Astrocyte of the spinal cord (primary cell): ENCODE data around the gene E2F6.
A peak's percentile ranks its signal among the peaks of the same experiment; 100 is the strongest.

ENCODE experiments used
- DNase-seq: peaks from one replicate; pipeline ENCODE4 v3.0.0; 2011; ENCODE audit warnings: low read depth, low spot score
- H3K4me3 ChIP-seq: 2 replicates; pipeline ENCODE4 v1.5.1; 2011; ENCODE audit warnings: low read depth, mild to moderate bottlenecking, low read length, moderate library complexity
- CTCF ChIP-seq: IDR thresholded peaks from 2 replicates; pipeline ENCODE4 v1.5.1; 2012; ENCODE audit warnings: low read depth, mild to moderate bottlenecking, low read length, inconsistent platforms
- in situ Hi-C: cut with HindIII; loops from 2 replicates; pipeline ENCODE4 v1.10.0; 2017; ENCODE audit warnings: low sequenced_read_pairs

Gene E2F6

DNA sequence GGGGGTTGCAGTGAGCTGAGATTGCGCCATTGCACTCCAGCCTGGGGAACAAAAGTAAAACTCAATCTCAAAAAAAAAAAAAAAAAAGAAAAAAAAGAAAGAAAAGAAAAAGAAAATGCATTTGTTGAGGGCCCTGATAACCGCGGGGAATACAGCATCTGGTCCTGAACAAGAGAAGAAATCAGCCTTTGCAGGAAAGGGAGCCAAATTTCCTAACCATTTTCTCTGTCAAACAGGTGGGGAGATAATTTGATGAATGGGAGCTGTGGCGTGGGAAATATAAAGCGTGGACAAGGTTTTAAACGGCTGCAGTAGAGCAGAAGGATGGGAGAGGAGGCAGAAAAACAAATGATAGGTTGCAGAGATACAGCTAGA, 864 bp downstream of the E2F6 start:
- no peak for DNase-seq
- TF ChIP-seq CTCF: no peak
- in situ Hi-C loops: no loop called here
- peak overlapping the region; percentile 67 for H3K4me3 ChIP-seq

- in situ Hi-C loops: no loop called here
- H3K4me3 ChIP-seq: no peak overlapping the region
- TF ChIP-seq CTCF: no peak
- no peak for DNase-seq
Observed at GRCh38 chr2:11459816-11460215, 6.1 kb downstream of the E2F6 start.

DNA sequence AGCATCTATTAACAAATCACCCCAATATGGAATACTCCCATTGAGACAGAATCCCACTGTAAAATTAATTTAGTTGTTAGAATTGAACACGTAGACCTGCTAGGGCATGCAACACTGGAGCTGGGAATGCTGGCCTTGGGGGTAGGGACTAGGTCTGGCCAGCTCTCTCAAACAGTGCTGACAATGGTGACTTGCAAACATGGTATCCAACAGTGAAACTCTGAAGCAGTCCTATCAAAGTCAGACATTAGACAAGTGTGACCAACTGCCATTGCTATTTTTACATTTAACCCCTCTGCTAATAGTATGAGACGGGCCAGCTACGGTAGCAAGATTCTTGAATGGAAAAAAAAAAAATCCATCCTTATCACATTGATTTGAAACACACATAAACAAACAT, 7.2 kb downstream of the E2F6 start:
- no peak for DNase-seq
- in situ Hi-C loops: no loop called here
- no peak overlapping the region for H3K4me3 ChIP-seq
- TF ChIP-seq CTCF: no peak

GRCh38 chr2:11457935-11458334, 8.0 kb downstream of the E2F6 start:
- DNase-seq: no peak
- in situ Hi-C loops: no loop called here
- no peak for TF ChIP-seq CTCF
- H3K4me3 ChIP-seq: no peak overlapping the region

- H3K4me3 ChIP-seq: no peak overlapping the region
- TF ChIP-seq CTCF: no peak
- in situ Hi-C loops: no loop called here
- DNase-seq: no peak
Observed at GRCh38 chr2:11456251-11456650, 9.7 kb downstream of the E2F6 start.

DNA sequence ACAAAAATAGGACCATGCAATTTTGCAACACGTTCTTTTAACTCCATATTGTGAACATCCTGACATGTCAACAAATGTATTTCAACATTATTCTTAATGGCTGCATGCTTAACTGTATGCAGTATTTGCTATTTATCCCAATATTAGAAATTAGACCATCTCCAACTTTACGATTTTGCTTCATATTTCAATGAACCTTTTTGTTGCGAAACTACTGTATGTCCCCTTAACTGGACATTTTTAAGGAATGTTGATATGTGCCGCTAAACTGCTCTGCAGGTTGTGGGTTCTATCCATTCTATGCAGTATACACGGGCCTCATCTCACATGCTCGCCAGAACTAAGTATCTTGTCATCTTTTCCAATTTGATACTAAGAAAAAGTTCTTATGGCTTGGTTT, 11.1 kb downstream of the E2F6 start:
- DNase-seq: no peak
- in situ Hi-C loops: no loop called here
- no peak for TF ChIP-seq CTCF
- no peak overlapping the region for H3K4me3 ChIP-seq

DNA sequence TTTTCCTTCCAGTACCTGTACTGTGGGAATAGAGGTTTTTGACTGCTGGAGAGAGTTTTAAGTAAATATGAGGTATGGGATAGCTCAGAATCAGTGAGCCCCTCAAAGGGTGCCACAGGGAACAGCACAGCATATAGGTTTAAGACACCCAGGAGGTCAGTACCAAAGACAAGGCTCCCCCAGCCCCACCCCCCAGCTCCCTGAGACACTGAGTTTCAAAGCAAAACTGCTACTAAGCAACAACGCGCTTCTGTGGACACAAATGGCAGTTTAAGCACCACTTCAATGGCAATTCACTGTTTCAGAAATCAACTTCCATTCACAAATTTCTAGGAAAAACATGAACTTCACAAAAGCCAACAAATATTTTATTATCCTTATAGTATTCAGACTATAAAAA, 15.2 kb downstream of the E2F6 start:
- no peak overlapping the region for H3K4me3 ChIP-seq
- DNase-seq: no peak
- in situ Hi-C loops: no loop called here
- TF ChIP-seq CTCF: no peak
